WTC11 (cell line): ENCODE results near the gene FRG2B.

ENCODE experiments used
- CREB1 ChIP-seq: sonication (generic); formaldehyde crosslinking; IDR thresholded peaks from 2 replicates; pipeline ENCODE4 v1.8.0; 2023; ENCODE audit warnings: mild to moderate bottlenecking, missing genetic modification reagents
- ESRRA ChIP-seq: sonication (generic); formaldehyde crosslinking; IDR thresholded peaks from 2 replicates; pipeline ENCODE4 v1.8.1; 2022; ENCODE audit warnings: mild to moderate bottlenecking, missing genetic modification reagents, borderline replicate concordance
- IRF2 ChIP-seq: sonication (generic); formaldehyde crosslinking; IDR thresholded peaks from 2 replicates; pipeline ENCODE4 v1.8.0; 2022; ENCODE audit warnings: low read depth, missing genetic modification reagents, borderline replicate concordance
- MYBL2 ChIP-seq: sonication (generic); formaldehyde crosslinking; IDR thresholded peaks from 2 replicates; pipeline ENCODE4 v1.8.1; 2023; ENCODE audit warnings: mild to moderate bottlenecking, moderate library complexity, missing genetic modification reagents
- NFATC4 ChIP-seq: fragments of 250-450 bp; sonication (Bioruptor Pico); IDR thresholded peaks from 2 replicates; pipeline ENCODE4 v1.9.0; 2021; ENCODE audit warnings: mild to moderate bottlenecking
- NFYB ChIP-seq: sonication (generic); formaldehyde crosslinking; conservative IDR thresholded peaks from 2 replicates; pipeline ENCODE4 v1.8.0; 2022; ENCODE audit warnings: low read depth, missing genetic modification reagents
- SP1 ChIP-seq: sonication (generic); formaldehyde crosslinking; conservative IDR thresholded peaks from 2 replicates; pipeline ENCODE4 v1.8.1; 2022; ENCODE audit warnings: missing genetic modification reagents
- USF1 ChIP-seq: sonication (generic); formaldehyde crosslinking; IDR thresholded peaks from 2 replicates; pipeline ENCODE4 v1.8.0; 2022; ENCODE audit warnings: mild to moderate bottlenecking, missing genetic modification reagents
- TF ChIP-seq, protein P1 (sequence below): fragments of 200-600 bp; IDR thresholded peaks from 2 replicates; pipeline ENCODE4 v1.8.0; 2022; ENCODE audit warnings: antibody characterized with exemption
- TF ChIP-seq, protein P2 (sequence below): sonication (generic); formaldehyde crosslinking; IDR thresholded peaks from 2 replicates; pipeline ENCODE4 v1.8.0; 2022; ENCODE audit warnings: mild to moderate bottlenecking, missing genetic modification reagents
- TF ChIP-seq, protein P3 (sequence below): sonication (generic); formaldehyde crosslinking; conservative IDR thresholded peaks from 2 replicates; pipeline ENCODE4 v1.8.1; 2022; ENCODE audit warnings: mild to moderate bottlenecking, missing genetic modification reagents

GRCh38 chr10:133590970-133591359 is 35.6 kb downstream of the FRG2B start:
- TF ChIP-seq, protein P1, sequence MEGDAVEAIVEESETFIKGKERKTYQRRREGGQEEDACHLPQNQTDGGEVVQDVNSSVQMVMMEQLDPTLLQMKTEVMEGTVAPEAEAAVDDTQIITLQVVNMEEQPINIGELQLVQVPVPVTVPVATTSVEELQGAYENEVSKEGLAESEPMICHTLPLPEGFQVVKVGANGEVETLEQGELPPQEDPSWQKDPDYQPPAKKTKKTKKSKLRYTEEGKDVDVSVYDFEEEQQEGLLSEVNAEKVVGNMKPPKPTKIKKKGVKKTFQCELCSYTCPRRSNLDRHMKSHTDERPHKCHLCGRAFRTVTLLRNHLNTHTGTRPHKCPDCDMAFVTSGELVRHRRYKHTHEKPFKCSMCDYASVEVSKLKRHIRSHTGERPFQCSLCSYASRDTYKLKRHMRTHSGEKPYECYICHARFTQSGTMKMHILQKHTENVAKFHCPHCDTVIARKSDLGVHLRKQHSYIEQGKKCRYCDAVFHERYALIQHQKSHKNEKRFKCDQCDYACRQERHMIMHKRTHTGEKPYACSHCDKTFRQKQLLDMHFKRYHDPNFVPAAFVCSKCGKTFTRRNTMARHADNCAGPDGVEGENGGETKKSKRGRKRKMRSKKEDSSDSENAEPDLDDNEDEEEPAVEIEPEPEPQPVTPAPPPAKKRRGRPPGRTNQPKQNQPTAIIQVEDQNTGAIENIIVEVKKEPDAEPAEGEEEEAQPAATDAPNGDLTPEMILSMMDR = no peak
- TF ChIP-seq, protein P2, sequence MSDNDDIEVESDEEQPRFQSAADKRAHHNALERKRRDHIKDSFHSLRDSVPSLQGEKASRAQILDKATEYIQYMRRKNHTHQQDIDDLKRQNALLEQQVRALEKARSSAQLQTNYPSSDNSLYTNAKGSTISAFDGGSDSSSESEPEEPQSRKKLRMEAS (CRISPR knock-in tag) = no peak
- TF ChIP-seq SP1 (no peak), NFYB (CRISPR knock-in tag) (no peak), IRF2 (CRISPR knock-in tag) (no peak), USF1 (no peak), MYBL2 (CRISPR knock-in tag) (no peak), NFATC4 (CRISPR knock-in tag) (no peak), ESRRA (CRISPR knock-in tag) (no peak), CREB1 (no peak)
- TF ChIP-seq, protein P3, sequence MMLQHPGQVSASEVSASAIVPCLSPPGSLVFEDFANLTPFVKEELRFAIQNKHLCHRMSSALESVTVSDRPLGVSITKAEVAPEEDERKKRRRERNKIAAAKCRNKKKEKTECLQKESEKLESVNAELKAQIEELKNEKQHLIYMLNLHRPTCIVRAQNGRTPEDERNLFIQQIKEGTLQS = no peak
